MCF 10A (cell line): ENCODE measurements around the gene ADARB2. TPM values are rescaled to one million over a fixed set of nuclear protein-coding genes. Genes with fewer than 3 reads are reported as not detected.

Source experiments
- BruUV-seq: library from RNA; stranded (reverse); fragments of 400-500 nt; replicated peaks from 2 replicates; lab custom pipeline; 2021; lab: Mats Ljungman, UMichigan
- CTCF ChIA-PET: fragments of 300-600 bp; sonication (Branson Sonifier 250); formaldehyde crosslinking; extraction: SDS; loops from one replicate; lab custom pipeline; 2021; ENCODE audit warnings: antibody characterized with exemption, inconsistent platforms; lab: Yijun Ruan, JAX
- POLR2A ChIA-PET: fragments of 300-600, 350-650 bp; sonication (Branson Sonifier 250); formaldehyde crosslinking; extraction: SDS; loops from one replicate; lab custom pipeline; 2020; ENCODE audit warnings: antibody characterized with exemption, inconsistent platforms; lab: Yijun Ruan, JAX
- DNase-seq: peaks from one replicate; pipeline ENCODE4 v3.0.0-alpha.2; 2018; ENCODE audit not compliant: unreplicated experiment
- H3K27ac Mint-ChIP-seq: one replicate; pipeline ENCODE4 v1.8.0; 2022; ENCODE audit warnings: mild to moderate bottlenecking, low read depth, mixed read lengths; ENCODE audit not compliant: unreplicated experiment
- H3K27me3 Mint-ChIP-seq: one replicate; pipeline ENCODE4 v1.8.0; 2022; ENCODE audit warnings: mixed read lengths; ENCODE audit not compliant: insufficient read depth, unreplicated experiment
- H3K36me3 Mint-ChIP-seq: one replicate; pipeline ENCODE4 v1.8.0; 2022; ENCODE audit warnings: mild to moderate bottlenecking, moderate library complexity, mixed read lengths; ENCODE audit not compliant: insufficient read depth, unreplicated experiment
- H3K4me1 Mint-ChIP-seq: one replicate; pipeline ENCODE4 v1.8.0; 2022; ENCODE audit warnings: mixed read lengths; ENCODE audit not compliant: insufficient read depth, unreplicated experiment
- H3K4me3 Mint-ChIP-seq: one replicate; pipeline ENCODE4 v1.8.0; 2022; ENCODE audit warnings: mild to moderate bottlenecking, moderate library complexity, mixed read lengths; ENCODE audit not compliant: unreplicated experiment
- H3K9me3 Mint-ChIP-seq: one replicate; pipeline ENCODE4 v1.8.0; 2022; ENCODE audit warnings: mixed read lengths; ENCODE audit not compliant: unreplicated experiment
- CTCF ChIP-seq: fragments of 200-600 bp; IDR thresholded peaks from one replicate; pipeline ENCODE4 v1.8.0; 2022; ENCODE audit warnings: antibody characterized with exemption, mild to moderate bottlenecking; ENCODE audit not compliant: unreplicated experiment
- intact Hi-C: fragments of 100-400 bp; cut with micrococcal nuclease; formaldehyde crosslinking; loops from 2 replicates; pipeline ENCODE4 v1.14.1; 2022
- total RNA-seq: library from RNA; stranded (reverse); gene quantifications from 2 replicates; pipeline ENCODE4 v1.2.3, GENCODE V29; 2022

ADARB2 gene
- total RNA-seq, 1 experiment from 2014 or later, result 0.96 TPM

GRCh38 chr10:1743141-1743540 is 5.8 kb upstream of the ADARB2 start:
- ChIA-PET POLR2A (no interaction called here), CTCF (no interaction called here)
- no peaks in the 10 kb centered on the region for H3K4me1 Mint-ChIP-seq
- peaks cover 40% of the 10 kb centered on the region for H3K27me3 Mint-ChIP-seq
- no peaks in the 10 kb centered on the region for H3K36me3 Mint-ChIP-seq
- intact Hi-C loops, result no loop called here
- no peak for TF ChIP-seq CTCF
- H3K9me3 Mint-ChIP-seq, result no peaks in the 10 kb centered on the region
- no TSS peak for BruUV-seq
- H3K4me3 Mint-ChIP-seq, result no peak overlapping the region
- DNase-seq, result no peak
- no peak overlapping the region for H3K27ac Mint-ChIP-seq

- BruUV-seq, result no TSS peak
- TF ChIP-seq CTCF, result no peak
- ChIA-PET CTCF (no interaction called here), POLR2A (interaction anchor here (0.6 to 0.7 kb wide), 2 partner anchors 369 to 1270 kb away, joined by 3 read pairs; no protein-coding TSS in a partner anchor)
- intact Hi-C loops, result no loop called here
- H3K27ac Mint-ChIP-seq, result no peak overlapping the region
- no peak overlapping the region for H3K4me3 Mint-ChIP-seq
- H3K4me1 Mint-ChIP-seq, result peaks cover 1% of the 10 kb centered on the region
- H3K9me3 Mint-ChIP-seq, result no peaks in the 10 kb centered on the region
- H3K27me3 Mint-ChIP-seq, result peaks cover 40% of the 10 kb centered on the region
- no peaks in the 10 kb centered on the region for H3K36me3 Mint-ChIP-seq
- DNase-seq, result peak; percentile 21
Measured at GRCh38 chr10:1741450-1741849, 4.1 kb upstream of the ADARB2 start.

- CTCF ChIA-PET, result interaction anchor here (0.6 kb wide), 1 partner anchor 15 kb away, joined by 3 read pairs; no protein-coding TSS in a partner anchor
- no peaks in the 10 kb centered on the region for H3K36me3 Mint-ChIP-seq
- H3K4me3 Mint-ChIP-seq, result no peak overlapping the region
- intact Hi-C loops, result loop anchor here (5.0 to 10.0 kb wide), 3 partner anchors 235 to 765 kb away; no protein-coding TSS in a partner anchor
- H3K27me3 Mint-ChIP-seq, result peaks cover 28% of the 10 kb centered on the region
- H3K4me1 Mint-ChIP-seq, result peaks cover 7% of the 10 kb centered on the region
- no peak overlapping the region for H3K27ac Mint-ChIP-seq
- no peak for TF ChIP-seq CTCF
- POLR2A ChIA-PET, result interaction anchor here (0.7 to 1.2 kb wide), 2 partner anchors 10 to 14 kb away, joined by 3 read pairs; no protein-coding TSS in a partner anchor
- no TSS peak for BruUV-seq
- no peak for DNase-seq
- H3K9me3 Mint-ChIP-seq, result no peaks in the 10 kb centered on the region
Measured at GRCh38 chr10:1739751-1740150, 2.4 kb upstream of the ADARB2 start.

GRCh38 chr10:1738950-1739349 is 1.6 kb upstream of the ADARB2 start:
- Mint-ChIP-seq H3K4me1 (peaks cover 7% of the 10 kb centered on the region), H3K27me3 (peaks cover 28% of the 10 kb centered on the region)
- BruUV-seq, result no TSS peak

More at GRCh38 chr10:1738950-1739349, 1.6 kb upstream of the ADARB2 start:
- no peaks in the 10 kb centered on the region for H3K36me3 Mint-ChIP-seq
- intact Hi-C loops, result loop anchor here (5.0 to 10.0 kb wide), 3 partner anchors 236 to 766 kb away; no protein-coding TSS in a partner anchor
- no peak for TF ChIP-seq CTCF
- ChIA-PET CTCF (interaction anchor here (1.0 kb wide), 1 partner anchor 319 kb away, joined by 4 read pairs; no protein-coding TSS in a partner anchor), POLR2A (interaction anchor here (1.2 to 2.4 kb wide), 2 partner anchors 10 to 15 kb away, joined by 3 to 11 read pairs; no protein-coding TSS in a partner anchor)
- DNase-seq, result no peak
- H3K9me3 Mint-ChIP-seq, result no peaks in the 10 kb centered on the region
- H3K27ac Mint-ChIP-seq, result no peak overlapping the region
- H3K4me3 Mint-ChIP-seq, result no peak overlapping the region
